Stimulated activated CD4-positive, alpha-beta T cell treated with anti-CD3 and anti-CD28 coated beads, Interleukin-4, amount 100 ng/mL, for 4 hours (primary cell): Measurements from ENCODE around the gene ONECUT2.

Experiments used
- DNase-seq, 2 experiments: peaks; one replicate each; pipeline ENCODE4 v3.0.0-alpha.2; 2020

The ONECUT2 gene

DNA sequence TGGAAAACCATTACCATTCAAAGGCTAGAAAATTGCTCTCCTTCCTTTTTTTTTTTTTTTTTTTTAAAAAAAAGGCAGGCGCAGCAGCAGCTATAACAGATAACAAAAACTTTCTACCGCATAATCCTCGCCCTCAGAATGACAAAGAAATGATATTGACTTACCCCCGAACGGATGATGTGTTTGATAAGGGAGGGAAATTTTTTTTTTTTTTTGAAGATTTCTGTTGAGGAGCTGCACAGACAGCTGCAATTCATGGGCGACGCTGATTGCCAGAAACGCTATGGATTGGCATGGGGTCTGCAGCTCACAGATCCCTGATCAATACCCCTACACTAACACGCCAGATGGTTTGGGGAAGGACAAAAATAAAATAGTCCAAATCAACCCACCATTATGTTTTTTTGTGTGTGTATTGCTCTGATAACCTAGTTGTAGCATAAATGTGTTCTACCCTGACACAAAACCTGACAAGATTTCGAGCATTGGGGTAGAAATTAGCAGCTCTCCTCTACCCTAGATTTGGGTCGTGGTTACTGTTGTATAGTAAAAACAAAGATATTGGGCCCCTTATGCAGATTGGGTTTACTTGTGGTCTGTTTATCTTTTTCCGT, 3.6 kb upstream of the ONECUT2 start:
- no peak for DNase-seq

DNA sequence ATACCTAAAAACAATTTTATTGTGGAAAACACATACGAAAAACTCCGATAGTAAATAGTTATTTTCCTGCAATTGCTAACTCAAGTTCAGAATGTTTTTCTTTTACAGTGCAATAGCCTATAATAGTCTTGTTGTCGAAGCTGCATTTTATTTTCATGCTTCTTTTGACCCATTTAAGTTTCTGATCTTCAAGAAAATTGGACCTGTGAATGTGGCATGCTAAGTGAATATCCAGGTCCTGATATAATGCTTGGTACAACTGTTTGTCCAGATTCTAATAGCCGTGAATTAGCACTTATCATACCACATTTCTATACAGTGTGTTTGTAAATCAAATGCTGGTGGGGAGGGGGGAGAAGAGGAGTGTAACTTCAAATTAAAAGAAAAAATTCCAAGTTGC, 3.0 kb upstream of the ONECUT2 start:
- no peak for DNase-seq

DNA sequence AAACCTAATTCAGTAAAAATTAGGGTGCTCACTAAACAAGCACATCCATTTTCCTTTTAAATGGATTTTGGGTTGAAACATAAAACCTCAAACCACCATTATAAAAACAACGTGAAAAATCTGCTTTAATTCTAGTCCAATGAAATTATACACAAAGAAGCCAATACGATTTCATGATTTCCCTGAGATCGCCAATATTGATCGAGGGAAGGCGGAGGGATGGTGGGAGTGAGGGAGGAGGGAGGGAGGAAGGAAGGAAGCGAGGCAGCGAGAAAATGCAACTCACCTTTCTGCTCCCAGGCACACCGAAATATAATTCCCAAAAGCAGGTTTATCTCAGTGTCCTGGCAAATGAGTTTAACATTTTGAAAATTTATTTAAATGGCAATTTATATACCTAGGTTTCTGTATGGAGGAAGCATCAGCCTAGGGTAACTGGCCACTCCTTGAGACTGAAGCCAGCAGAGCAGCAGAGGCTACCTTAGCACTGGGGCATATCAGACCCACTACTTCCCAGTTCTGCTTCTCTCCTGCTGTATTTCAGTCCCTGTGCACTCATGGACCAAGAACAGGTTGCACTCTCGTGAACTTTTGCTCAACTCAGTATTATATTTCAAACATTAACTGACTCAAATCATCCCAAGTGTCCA, 2.3 kb upstream of the ONECUT2 start:
- DNase-seq = no peak

DNA sequence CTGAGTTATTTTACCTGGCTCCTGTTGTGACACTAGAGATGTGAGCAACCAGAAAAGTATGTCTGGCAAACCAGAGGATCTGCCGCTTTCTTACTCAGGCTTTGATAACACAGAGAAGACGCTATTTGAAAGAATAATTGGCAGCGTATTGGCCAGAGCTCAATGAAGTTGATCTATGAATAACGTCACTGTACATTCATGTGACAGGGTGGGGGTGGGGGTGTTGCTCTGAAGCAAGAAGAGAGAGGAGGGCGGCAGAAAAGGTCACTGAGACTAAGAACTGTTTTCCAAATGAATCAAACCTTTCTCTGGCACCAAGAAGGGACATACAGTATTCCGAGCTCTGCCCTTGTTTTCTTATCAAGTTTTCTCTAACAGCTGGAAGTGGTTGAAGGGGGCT, 1.7 kb upstream of the ONECUT2 start:
- no peak for DNase-seq

DNA sequence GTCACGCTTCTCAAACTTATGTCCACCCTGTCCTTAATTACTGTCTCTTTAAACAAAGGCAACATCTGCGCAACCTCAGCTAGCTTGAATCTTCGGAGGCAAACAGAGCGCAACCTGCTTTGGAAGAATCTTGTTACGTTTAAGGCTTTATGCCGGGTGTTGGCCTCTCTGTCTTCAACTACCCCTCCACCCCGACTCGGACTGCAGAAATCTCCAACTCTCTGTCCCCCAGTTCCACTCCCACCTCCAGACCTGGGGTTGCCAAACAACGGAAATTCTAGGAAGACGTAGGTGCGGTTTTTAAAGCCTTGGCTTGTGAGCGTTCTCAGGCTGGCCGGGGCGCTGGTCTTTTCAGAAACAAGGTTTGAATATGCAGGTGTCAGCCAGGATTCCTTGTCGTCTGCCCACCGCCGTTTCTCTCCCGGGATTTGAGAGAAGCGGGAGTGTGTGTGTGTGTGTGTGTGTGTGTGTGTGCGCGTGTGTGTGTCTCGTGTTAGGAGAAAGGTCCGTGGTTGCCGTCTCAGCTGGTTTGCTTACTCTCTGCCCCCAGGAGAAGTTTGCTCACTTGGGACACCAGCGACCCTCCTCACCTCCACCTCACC, 1.1 kb upstream of the ONECUT2 start:
- no peak for DNase-seq

DNA sequence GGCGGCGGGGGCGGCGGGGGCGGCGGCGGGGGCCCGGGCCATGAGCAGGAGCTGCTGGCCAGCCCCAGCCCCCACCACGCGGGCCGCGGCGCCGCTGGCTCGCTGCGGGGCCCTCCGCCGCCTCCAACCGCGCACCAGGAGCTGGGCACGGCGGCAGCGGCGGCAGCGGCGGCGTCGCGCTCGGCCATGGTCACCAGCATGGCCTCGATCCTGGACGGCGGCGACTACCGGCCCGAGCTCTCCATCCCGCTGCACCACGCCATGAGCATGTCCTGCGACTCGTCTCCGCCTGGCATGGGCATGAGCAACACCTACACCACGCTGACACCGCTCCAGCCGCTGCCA, 644 bp downstream of the ONECUT2 start:
- no peak for DNase-seq

DNA sequence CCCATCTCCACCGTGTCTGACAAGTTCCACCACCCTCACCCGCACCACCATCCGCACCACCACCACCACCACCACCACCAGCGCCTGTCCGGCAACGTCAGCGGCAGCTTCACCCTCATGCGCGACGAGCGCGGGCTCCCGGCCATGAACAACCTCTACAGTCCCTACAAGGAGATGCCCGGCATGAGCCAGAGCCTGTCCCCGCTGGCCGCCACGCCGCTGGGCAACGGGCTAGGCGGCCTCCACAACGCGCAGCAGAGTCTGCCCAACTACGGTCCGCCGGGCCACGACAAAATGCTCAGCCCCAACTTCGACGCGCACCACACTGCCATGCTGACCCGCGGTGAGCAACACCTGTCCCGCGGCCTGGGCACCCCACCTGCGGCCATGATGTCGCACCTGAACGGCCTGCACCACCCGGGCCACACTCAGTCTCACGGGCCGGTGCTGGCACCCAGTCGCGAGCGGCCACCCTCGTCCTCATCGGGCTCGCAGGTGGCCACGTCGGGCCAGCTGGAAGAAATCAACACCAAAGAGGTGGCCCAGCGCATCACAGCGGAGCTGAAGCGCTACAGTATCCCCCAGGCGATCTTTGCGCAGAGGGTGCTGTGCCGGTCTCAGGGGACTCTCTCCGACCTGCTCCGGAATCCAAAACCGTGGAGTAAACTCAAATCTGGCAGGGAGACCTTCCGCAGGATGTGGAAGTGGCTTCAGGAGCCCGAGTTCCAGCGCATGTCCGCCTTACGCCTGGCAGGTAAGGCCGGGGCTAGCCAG, 1.2 kb downstream of the ONECUT2 start:
- DNase-seq = no peak

DNA sequence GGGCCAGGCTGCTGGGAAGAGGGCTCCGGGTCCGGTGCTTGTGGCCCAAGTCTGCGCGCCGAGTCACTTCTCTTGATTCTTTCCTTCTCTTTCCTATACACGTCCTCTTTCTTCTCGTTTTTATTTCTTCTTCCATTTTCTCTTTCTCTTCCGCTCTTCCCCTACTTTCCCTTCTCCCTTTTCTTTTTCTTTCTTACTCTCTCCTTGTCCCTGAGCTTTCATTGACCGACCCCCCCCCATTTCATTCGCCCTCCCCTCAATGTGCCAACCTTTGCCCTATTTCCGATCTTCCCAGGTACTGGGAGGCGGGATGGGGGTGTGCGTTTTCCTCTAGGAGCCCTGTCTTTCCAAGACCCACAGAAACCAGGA, 1.8 kb downstream of the ONECUT2 start:
- DNase-seq = no peak

DNA sequence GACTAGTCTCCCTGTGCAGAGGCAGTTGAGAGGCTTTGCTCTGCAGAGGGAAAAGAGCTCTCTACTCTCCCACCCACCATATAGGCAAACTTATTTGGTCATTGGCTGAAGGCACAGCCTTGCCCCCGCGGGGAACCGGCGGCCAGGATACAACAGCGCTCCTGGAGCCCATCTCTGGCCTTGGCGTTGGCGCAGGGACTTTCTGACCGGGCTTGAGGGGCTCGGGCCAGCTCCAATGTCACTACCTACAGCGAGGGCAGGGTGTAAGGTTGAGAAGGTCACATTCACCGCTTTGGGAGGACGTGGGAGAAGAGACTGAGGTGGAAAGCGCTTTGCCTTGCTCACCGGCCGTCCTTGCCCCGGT, 2.2 kb downstream of the ONECUT2 start:
- no peak for DNase-seq

DNA sequence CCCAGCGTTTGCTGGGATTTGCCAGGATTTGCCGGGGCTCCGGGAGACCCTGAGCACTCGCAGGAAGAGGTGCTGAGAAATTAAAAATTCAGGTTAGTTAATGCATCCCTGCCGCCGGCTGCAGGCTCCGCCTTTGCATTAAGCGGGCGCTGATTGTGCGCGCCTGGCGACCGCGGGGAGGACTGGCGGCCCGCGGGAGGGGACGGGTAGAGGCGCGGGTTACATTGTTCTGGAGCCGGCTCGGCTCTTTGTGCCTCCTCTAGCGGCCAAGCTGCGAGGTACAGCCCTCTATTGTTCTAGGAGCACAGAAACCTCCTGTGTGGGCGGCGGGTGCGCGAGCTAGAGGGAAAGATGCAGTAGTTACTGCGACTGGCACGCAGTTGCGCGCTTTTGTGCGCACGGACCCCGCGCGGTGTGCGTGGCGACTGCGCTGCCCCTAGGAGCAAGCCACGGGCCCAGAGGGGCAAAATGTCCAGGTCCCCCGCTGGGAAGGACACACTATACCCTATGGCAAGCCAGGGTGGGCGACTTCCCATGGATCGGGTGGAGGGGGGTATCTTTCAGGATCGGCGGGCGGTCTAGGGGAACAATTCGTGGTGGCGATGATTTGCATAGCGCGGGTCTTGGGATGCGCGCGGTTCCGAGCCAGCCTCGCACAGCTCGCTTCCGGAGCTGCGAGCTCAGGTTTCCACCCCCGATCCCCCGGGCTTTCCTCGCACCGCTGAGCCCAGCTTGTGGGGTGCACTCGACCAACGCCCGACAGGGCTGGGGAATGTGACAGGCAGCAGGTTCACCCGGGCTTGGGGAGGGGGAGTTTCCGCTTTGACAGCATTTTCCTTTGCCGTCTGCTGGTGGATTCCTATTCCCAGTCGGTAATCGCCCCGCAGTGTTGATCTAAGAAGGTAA, 2.8 kb downstream of the ONECUT2 start:
- peak; percentile 48 to 51 for DNase-seq

DNA sequence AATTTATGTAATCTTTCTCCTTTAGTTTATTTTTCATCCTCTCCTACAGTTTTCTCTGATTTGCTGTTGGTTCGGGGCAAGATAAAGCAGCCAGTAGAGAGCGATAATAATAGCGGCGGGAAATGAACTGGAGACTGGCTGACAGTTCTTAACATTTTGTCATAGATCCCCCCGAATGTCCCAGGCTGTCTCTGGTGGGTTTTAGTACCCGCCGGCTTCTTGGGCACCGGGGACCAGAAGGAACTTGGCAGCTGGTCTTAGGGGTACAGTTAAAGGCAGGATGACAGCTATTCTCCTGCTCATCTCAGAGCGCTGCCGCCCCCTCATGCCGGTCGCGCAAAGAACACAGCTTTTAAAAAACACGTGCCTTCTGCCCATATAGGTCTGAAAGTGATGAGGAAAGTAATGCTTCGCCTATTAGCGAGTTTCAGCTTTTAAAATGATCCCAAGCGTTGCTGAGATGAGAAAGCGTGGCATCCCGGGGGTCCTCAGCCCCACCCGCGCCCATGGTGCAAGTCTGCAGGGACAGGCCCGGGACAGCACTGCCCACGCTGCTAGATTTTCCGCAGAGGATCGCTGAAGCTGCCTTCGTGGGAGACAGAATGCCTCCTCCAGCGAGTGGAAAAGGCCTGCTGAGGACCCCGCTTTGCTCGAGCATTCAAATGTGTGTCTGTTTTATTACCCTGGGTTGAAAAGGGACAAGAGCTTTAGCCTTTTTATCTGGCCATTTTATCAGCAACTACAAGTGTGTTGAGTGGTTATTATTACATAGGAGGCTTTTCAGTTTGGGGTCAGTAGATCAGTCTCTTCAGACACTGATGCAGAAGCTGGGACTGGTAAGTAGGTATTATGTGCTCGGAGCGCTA, 3.8 kb downstream of the ONECUT2 start:
- DNase-seq = no peak

DNA sequence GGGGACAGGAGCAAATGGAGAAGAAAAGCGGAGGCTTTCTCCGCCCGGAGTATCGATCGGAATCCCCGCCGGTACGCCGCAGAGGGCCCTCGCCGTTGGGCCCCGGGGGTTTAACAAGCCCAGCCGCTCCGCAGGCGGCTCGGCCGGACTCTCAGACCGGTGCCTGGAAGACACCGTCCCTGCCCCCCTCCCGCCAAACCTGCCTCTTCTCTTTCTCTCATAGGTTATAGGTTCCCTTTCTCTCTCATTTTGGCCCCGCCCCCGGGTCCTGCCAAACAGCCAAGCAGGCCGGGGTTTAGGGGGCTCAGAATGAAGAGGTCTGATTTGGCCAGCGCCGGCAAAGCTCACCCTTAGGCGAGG, 4.4 kb downstream of the ONECUT2 start:
- no peak for DNase-seq

DNA sequence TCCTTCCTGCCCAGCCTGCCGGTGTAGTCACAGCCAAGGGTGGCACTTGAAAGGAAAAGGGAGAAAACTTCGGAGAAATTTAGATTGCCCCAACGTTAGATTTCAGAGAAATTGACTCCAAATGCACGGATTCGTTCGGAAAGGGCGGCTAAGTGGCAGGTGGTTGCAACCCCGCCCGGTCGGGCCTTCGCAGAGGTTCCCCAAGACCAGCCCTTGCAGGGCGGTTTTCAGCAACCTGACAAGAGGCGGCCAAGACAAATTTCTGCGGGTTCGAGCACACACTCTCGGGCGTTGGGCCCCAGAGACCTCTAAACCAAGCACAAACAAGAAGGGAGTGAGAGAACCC, 4.8 kb downstream of the ONECUT2 start:
- DNase-seq = no peak

DNA sequence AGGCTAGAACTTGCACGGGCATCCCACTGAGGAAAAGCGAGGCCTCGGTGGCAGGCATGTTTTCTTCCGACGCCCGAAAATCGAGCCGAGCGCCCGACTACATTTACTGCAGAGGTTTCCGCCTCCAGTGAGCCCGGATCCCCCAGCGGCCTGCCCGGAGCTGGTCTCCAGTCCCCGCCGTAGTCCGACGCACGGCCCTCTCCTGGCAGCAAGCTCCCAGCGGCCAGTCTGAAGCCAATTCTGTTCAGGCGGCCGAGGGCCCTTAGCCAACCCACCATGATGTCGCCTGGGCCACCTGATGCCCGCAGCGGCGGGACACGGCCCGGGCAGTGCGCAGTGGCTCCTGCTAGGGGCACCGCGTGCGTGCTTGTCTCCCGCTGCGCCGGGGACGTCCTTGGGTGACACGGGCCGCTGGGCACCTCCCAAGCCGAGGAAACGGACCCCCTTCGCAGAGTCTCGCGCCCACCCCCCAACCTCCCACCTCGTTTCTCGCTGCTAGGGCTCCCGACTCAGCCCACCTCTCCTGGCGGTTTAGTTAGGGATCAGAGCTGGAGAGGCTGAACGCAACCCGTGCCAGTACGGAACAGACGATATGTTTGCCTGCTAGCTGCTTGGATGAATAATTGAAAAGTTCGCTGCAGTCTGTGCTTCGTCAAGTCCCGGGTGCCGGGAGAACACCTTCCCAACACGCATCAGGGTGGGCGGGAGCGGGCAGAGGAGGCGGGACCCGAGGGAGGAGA, 5.3 kb downstream of the ONECUT2 start:
- DNase-seq = no peak

DNA sequence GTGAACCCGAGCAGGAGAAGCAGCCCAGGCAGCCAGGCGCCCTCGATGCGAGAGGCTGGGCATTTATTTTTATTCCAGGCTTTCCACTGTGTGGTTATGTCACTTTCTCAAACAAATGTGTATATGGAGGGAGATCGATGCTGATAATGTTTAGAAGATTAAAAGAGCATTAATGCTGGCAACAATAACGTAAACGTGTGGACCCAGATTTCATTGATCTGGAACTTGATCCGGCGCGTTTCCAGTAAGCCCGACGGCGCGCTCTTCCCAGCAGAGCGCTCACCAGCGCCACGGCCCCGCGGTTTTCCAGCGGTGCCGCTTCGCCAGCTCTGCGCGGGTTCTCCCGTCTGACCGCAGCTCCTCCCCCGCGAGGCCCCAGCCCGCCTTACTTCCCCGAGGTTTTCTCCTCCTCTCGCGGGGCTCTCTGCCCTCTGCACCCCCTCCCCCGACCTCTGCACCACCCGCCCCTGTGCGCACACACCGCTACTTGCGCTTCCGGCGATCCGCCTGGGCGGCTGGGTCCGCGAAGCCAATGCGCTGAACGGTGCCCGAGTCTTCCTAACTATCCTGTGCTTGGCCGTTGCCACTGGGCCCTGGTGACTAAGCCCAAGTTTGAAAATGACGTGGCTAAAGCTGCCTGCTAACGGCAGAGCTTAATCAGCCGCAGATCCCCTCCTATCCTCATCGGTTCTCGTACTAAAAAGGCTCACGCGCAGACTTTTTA, 6.1 kb downstream of the ONECUT2 start:
- DNase-seq = no peak

DNA sequence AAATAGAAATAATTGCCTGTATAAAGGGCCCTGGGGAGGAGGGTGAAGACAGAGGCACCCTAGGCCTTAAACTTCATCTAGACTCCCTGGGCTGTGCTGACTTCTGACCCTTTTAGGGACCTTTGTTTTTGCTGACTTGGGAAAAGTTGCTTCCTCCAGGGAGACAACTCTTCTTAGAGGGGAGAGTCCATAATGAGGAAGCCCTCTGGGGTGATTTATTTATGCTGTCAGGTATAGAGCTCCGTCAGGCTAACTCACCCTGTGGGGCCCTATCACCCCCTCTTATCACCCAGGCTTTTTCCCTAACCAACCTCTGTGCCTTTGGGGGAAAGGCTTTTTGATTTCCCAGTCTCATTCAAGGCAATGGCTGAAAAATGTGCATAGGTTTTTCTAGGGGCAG, 8.1 kb downstream of the ONECUT2 start:
- no peak for DNase-seq

DNA sequence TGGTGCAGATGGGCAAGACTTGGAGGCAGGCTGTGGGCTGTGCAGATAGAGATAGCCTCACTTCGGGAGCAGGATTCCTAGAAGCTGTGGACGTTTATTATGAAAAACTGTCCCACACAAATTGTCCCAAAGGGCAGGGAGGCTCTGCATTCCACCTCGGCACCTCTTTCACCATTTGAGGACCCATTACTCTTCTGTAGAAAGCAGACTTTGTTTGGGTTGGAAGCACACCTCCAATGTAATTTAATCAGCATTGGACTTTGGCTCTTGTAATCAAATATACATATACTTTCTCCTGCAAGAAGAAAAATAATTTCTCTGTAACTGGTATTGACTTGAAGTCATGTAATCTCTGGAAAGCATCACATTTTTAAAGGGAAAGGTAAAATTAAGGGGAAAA, 8.5 kb downstream of the ONECUT2 start:
- DNase-seq = no peak

DNA sequence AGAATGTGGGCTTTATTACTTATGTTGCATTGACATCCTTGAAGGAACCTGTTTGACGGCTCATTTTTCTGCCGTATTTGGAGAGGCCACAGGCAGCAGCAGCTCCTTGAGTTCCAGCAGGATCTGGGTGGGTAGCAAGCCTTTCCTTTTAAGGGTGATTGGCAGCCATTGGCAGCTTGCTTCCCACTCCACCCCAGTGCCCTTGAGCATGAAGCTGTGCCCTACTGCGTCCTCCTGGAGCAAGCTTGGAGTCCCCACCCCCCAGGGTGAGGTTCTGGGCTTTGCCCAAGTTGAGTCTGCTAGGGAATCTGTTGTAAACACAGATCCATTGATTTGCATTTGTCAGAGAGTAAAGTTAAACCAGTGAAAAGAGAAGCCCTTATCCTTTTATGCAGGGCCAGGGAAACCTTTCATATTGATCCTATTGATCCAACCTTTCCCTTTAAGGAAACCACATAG, 9.2 kb downstream of the ONECUT2 start:
- DNase-seq = no peak

DNA sequence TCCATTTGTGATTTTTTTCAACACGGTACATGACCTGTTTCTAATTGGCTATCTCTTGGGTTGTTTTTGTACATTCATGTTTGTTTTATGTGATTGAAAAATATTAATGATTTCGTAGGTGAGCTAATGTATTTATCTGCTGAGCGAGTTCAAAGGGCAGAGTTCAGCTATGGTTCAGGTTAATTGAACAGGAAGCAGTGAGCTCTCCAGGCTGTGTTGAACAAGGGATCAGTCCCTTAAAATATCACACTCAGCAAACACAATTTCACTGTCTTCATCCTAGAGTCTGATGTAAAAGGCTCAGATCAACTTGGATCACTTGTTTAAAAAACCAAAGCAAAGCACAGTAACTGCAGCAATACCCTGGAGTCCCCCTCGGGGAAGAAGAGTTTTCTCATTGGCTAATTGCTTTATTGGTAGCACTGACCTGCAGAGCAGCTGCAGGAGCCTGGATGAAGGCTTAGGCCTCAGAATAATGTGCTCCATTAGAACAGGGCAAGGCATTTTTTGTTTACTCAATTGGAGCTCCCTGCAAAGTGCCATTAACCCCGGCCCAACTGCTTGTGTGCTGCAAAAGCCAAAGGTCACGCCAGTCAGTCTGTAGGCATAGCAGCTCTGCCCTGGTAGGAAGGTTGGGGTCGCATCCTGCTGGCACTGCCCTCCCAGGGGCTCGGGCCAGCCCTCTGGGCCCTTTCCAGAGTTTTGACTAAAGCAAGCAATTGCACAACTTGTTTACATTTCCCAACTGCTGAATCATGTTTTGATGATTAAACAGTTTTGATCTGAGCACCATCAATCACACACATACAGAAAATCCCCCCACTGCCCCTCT, 10.5 kb downstream of the ONECUT2 start:
- DNase-seq = no peak

DNA sequence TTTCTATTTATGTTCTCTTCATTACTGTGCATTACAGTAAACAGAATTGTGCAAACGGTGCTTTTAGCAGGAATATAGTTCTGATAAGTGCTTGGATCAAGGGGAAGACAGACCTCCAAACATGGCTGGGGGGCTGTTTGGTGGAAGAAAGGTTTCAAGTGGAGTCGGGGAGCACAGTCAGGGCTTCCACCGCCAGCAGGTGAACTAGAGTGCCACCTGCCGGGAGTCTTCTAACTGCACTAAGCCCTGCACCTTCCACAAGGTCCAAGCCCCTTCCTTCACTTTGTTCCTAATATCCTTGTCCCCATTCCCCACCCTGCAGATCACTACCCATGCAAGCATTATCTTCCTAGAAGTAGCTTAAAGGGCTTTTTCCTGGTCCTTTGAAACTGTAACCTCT, 11.1 kb downstream of the ONECUT2 start:
- DNase-seq = no peak
